Measurements from ENCODE around the gene HEPACAM2. TPM values are rescaled to one million over a fixed set of nuclear protein-coding genes. Genes with fewer than 3 reads are reported as not detected.

Gene HEPACAM2
- total RNA-seq, 1 donor from 2014 or later, result not detected

- TF ChIP-seq CTCF (IDR thresholded peaks at IDR 0.05; ENCODE audit: borderline replicate concordance), result no peak
- intact Hi-C loops (cut with micrococcal nuclease), result no loop called here
- no peaks in the 10 kb centered on the region for H3K36me3 ChIP-seq
Measured at GRCh38 chr7:93188870-93189634, 37.2 kb downstream of the HEPACAM2 start.

GRCh38 chr7:93185303-93186027 is 40.8 kb downstream of the HEPACAM2 start:
- H3K27me3 ChIP-seq (ENCODE audit: low read depth), result peaks cover 26% of the 10 kb centered on the region
- H3K4me1 ChIP-seq, result no peaks in the 10 kb centered on the region
- no peak overlapping the region for H3K4me3 ChIP-seq
- intact Hi-C loops (cut with micrococcal nuclease), result no loop called here
- H3K27ac ChIP-seq (replicated peaks), result no peak overlapping the region
- TF ChIP-seq CTCF (IDR thresholded peaks at IDR 0.05; ENCODE audit: borderline replicate concordance), result no peak
- no peaks in the 10 kb centered on the region for H3K9me3 ChIP-seq (replicated peaks)
- DNase-seq, result no peak
- H3K36me3 ChIP-seq, result no peaks in the 10 kb centered on the region

More at GRCh38 chr7:93188870-93189634, 37.2 kb downstream of the HEPACAM2 start:
- Histone ChIP-seq H3K9me3 (replicated peaks) (no peaks in the 10 kb centered on the region), H3K4me3 (no peak overlapping the region), H3K27ac (replicated peaks) (no peak overlapping the region), H3K27me3 (ENCODE audit: low read depth) (peaks cover 42% of the 10 kb centered on the region), H3K4me1 (no peaks in the 10 kb centered on the region)
- no peak for DNase-seq

GRCh38 chr7:93179173-93179572 is 47.1 kb downstream of the HEPACAM2 start:
- no peaks in the 10 kb centered on the region for H3K9me3 ChIP-seq (replicated peaks)
- peaks cover 16% of the 10 kb centered on the region for H3K27me3 ChIP-seq (ENCODE audit: low read depth)
- H3K4me1 ChIP-seq, result no peaks in the 10 kb centered on the region
- H3K4me3 ChIP-seq, result no peak overlapping the region
- H3K27ac ChIP-seq (replicated peaks), result no peak overlapping the region
- DNase-seq, result no peak
- no peak for TF ChIP-seq CTCF (IDR thresholded peaks at IDR 0.05; ENCODE audit: borderline replicate concordance)
- H3K36me3 ChIP-seq, result no peaks in the 10 kb centered on the region
- intact Hi-C loops (cut with micrococcal nuclease), result no loop called here

DNA sequence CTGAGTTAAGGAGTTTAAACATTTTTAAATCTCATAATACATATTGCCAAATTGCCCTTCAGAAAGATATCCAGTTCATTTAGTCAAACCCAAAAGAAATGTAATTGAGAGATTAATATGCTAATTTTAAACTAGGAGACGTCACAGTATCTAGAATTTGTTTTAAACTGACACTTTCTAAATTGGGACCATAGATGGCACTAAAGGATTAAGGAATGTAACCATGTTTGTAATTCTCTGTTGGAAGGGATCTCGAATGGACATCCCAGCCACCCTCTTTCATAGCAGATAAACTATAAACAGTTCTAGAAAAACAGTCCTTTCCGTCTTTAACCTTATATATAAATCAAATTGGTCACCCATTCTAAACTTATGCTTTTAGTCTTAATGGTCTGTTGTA is 48.1 kb downstream of the HEPACAM2 start:
- Histone ChIP-seq H3K4me1 (no peaks in the 10 kb centered on the region), H3K36me3 (no peaks in the 10 kb centered on the region), H3K27ac (replicated peaks) (no peak overlapping the region), H3K4me3 (no peak overlapping the region), H3K27me3 (ENCODE audit: low read depth) (peaks cover 26% of the 10 kb centered on the region), H3K9me3 (replicated peaks) (no peaks in the 10 kb centered on the region)
- DNase-seq, result no peak
- intact Hi-C loops (cut with micrococcal nuclease), result no loop called here
- TF ChIP-seq CTCF (IDR thresholded peaks at IDR 0.05; ENCODE audit: borderline replicate concordance), result peak; percentile 14

GRCh38 chr7:93176992-93177580 is 49.2 kb downstream of the HEPACAM2 start:
- TF ChIP-seq CTCF (IDR thresholded peaks at IDR 0.05; ENCODE audit: borderline replicate concordance), result no peak

More at GRCh38 chr7:93176992-93177580, 49.2 kb downstream of the HEPACAM2 start:
- H3K27me3 ChIP-seq (ENCODE audit: low read depth), result peaks cover 26% of the 10 kb centered on the region
- intact Hi-C loops (cut with micrococcal nuclease), result no loop called here
- H3K4me3 ChIP-seq, result no peak overlapping the region
- no peak overlapping the region for H3K27ac ChIP-seq (replicated peaks)
- no peaks in the 10 kb centered on the region for H3K4me1 ChIP-seq
- peaks cover 5% of the 10 kb centered on the region for H3K9me3 ChIP-seq (replicated peaks)
- DNase-seq, result no peak
- H3K36me3 ChIP-seq, result no peaks in the 10 kb centered on the region

All from left ventricle myocardium inferior (tissue), 1 donor.